ENCODE data around the gene NPPC.

DNA sequence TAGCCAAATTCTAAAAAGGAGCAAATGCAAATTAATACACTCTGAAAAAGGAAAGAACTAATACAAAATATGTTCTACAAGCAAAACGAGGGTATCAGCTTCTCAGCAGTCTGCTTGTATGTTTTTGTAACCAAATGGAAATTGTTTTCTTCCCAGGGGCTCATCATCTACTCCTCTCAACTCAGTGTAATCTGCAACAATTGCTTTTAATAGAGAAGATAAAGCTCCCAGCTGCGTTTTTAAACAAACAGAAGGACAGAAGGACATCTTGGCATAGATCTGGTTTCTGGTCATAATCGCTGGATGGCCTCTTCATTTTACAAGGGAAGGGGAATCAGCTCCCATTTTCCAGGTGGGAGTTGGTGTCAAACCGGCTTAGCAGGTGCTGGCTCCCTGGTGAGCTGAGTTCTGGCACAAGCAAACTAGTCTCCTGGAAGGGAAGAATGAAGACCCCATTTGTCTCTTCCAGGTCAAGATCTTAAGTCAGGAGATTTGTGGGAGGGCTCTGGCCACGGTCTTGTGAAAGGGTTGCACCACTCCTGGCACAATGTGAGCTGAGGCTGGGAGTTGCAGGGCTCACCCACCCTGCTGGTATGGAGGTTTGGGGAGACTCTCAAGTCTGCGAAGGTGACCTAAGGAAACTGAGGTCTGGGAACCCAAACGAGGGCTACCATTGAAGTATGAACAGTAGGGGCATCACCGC lies 41.6 kb downstream of the NPPC start:
- TF ChIP-seq, protein P1, sequence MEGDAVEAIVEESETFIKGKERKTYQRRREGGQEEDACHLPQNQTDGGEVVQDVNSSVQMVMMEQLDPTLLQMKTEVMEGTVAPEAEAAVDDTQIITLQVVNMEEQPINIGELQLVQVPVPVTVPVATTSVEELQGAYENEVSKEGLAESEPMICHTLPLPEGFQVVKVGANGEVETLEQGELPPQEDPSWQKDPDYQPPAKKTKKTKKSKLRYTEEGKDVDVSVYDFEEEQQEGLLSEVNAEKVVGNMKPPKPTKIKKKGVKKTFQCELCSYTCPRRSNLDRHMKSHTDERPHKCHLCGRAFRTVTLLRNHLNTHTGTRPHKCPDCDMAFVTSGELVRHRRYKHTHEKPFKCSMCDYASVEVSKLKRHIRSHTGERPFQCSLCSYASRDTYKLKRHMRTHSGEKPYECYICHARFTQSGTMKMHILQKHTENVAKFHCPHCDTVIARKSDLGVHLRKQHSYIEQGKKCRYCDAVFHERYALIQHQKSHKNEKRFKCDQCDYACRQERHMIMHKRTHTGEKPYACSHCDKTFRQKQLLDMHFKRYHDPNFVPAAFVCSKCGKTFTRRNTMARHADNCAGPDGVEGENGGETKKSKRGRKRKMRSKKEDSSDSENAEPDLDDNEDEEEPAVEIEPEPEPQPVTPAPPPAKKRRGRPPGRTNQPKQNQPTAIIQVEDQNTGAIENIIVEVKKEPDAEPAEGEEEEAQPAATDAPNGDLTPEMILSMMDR (conservative IDR thresholded peaks at IDR 0.05; ENCODE audit: low read length) = no peak
- TF ChIP-seq EZH2phosphoT487 (IDR thresholded peaks at IDR 0.05; ENCODE audit: borderline replicate concordance, low read depth, low read length) = no peak

Data from OCI-LY7 (cell line).